ENCODE results near the gene UMODL1. TPM values are rescaled to one million over a fixed set of nuclear protein-coding genes. Genes with fewer than 3 reads are reported as not detected.

Gene UMODL1
- total and polyA plus RNA-seq, 2 donors (not counting 3 experiments of a cell fraction or from before 2014, with no cell fraction given), result not detected

- Histone ChIP-seq H3K79me2 (ENCODE audit: control insufficient read depth, insufficient read depth, low read length) (no peaks in the 10 kb centered on the region), H2AFZ (ENCODE audit: low read depth, low read length) (no peak overlapping the region), H3K4me2 (ENCODE audit: insufficient read depth, low read length) (no peak overlapping the region), H3K9ac (replicated peaks; ENCODE audit: extremely low read depth, insufficient read depth, low read length) (no peak overlapping the region), H3K4me1 (ENCODE audit: control insufficient read depth, extremely low read depth, insufficient read depth, low read length) (no peaks in the 10 kb centered on the region), H4K20me1 (replicated peaks; ENCODE audit: control insufficient read depth, extremely low read depth, insufficient read depth, low read length) (no peaks in the 10 kb centered on the region), H3K27ac (ENCODE audit: insufficient read depth, low read depth, low read length) (no peak overlapping the region), H3K27me3 (ENCODE audit: control insufficient read depth in 2 of 2, insufficient read depth in 2 of 2, low read length in 2 of 2) (peaks cover 4% of the 10 kb centered on the region in 2 experiments), H3K36me3 (ENCODE audit: control insufficient read depth in 2 of 2, extremely low read depth in 1 of 2, insufficient read depth in 2 of 2, low read length in 2 of 2) (no peaks in the 10 kb centered on the region), H3K9me1 (replicated peaks; ENCODE audit: control insufficient read depth, extremely low read depth, insufficient read depth, low read length) (no peaks in the 10 kb centered on the region), H3K4me3 (replicated peaks in 1 of 3; ENCODE audit: insufficient read depth in 1 of 3, low read depth in 1 of 3, low read length in 3 of 3) (no peak overlapping the region), H3K9me3 (replicated peaks; ENCODE audit: control insufficient read depth, insufficient read depth, low read length) (no peaks in the 10 kb centered on the region)
- intact Hi-C loops (cut with micrococcal nuclease) (no loop called here), dilution Hi-C loops (cut with MboI; ENCODE audit: extremely low pct_ligation_motif_present, low sequenced_read_pairs) (no loop called here)
- ChIA-PET POLR2A (no interaction called here), CTCF (no interaction called here)
- DNase-seq (ENCODE audit: low read depth, low spot score), result no peak
- TF ChIP-seq MYC (IDR thresholded peaks at IDR 0.05; ENCODE audit: low read depth, low read length) (no peak), JUN (IDR thresholded peaks at IDR 0.05; ENCODE audit: borderline replicate concordance, insufficient read depth, insufficient read length, low read depth) (no peak), GATA2 (IDR thresholded peaks at IDR 0.05; ENCODE audit: insufficient read depth, insufficient read length, low read depth, low read length) (no peak), EZH2 (IDR thresholded peaks at IDR 0.05; ENCODE audit: borderline replicate concordance, low read depth, low read length, severe bottlenecking) (no peak), FOS (IDR thresholded peaks at IDR 0.05; ENCODE audit: borderline replicate concordance, insufficient read depth, low read length) (no peak)
- no peak for FAIRE-seq
- BruUV-seq (replicated peaks), result no TSS peak
Observed at GRCh38 chr21:42150474-42151085, 79.5 kb downstream of the UMODL1 start.

- intact Hi-C loops (cut with micrococcal nuclease), result no loop called here
Observed at GRCh38 chr21:42151148-42151947, 80.2 kb downstream of the UMODL1 start.

More at GRCh38 chr21:42151148-42151947, 80.2 kb downstream of the UMODL1 start:
- no peak for DNase-seq (ENCODE audit: low read depth, low spot score)
- no peak for FAIRE-seq
- no peaks in the 10 kb centered on the region for H3K9me1 ChIP-seq (replicated peaks; ENCODE audit: control insufficient read depth, extremely low read depth, insufficient read depth, low read length)
- no peaks in the 10 kb centered on the region for H3K79me2 ChIP-seq (ENCODE audit: control insufficient read depth, insufficient read depth, low read length)
- no peak overlapping the region for H2AFZ ChIP-seq (ENCODE audit: low read depth, low read length)
- H3K4me3 ChIP-seq (replicated peaks in 1 of 3; ENCODE audit: insufficient read depth in 1 of 3, low read depth in 1 of 3, low read length in 3 of 3), result no peak overlapping the region
- no peak overlapping the region for H3K9ac ChIP-seq (replicated peaks; ENCODE audit: extremely low read depth, insufficient read depth, low read length)
- H3K4me2 ChIP-seq (ENCODE audit: insufficient read depth, low read length), result no peak overlapping the region
- H3K27ac ChIP-seq (ENCODE audit: insufficient read depth, low read depth, low read length), result no peak overlapping the region
- no peaks in the 10 kb centered on the region for H3K36me3 ChIP-seq (ENCODE audit: control insufficient read depth in 2 of 2, extremely low read depth in 1 of 2, insufficient read depth in 2 of 2, low read length in 2 of 2)
- H3K27me3 ChIP-seq (ENCODE audit: control insufficient read depth in 2 of 2, insufficient read depth in 2 of 2, low read length in 2 of 2), result peaks cover 4% of the 10 kb centered on the region in 2 experiments
- H4K20me1 ChIP-seq (replicated peaks; ENCODE audit: control insufficient read depth, extremely low read depth, insufficient read depth, low read length), result no peaks in the 10 kb centered on the region
- POLR2A ChIA-PET, result no interaction called here
- no peak for TF ChIP-seq POLR2A (IDR thresholded peaks at IDR 0.05; ENCODE audit: low read depth, low read length)
- TF ChIP-seq EZH2 (IDR thresholded peaks at IDR 0.05; ENCODE audit: borderline replicate concordance, low read depth, low read length, severe bottlenecking), result no peak
- no peak for TF ChIP-seq MAX (IDR thresholded peaks at IDR 0.05; ENCODE audit: insufficient read depth, insufficient read length)
- no peak for TF ChIP-seq CTCF (IDR thresholded peaks at IDR 0.05; ENCODE audit: extremely low read depth in 1 of 2, insufficient read depth in 1 of 2, low read depth in 1 of 2, low read length in 2 of 2)
- no peak for TF ChIP-seq GATA2 (IDR thresholded peaks at IDR 0.05; ENCODE audit: insufficient read depth, insufficient read length, low read depth, low read length)
- TF ChIP-seq MYC (IDR thresholded peaks at IDR 0.05; ENCODE audit: low read depth, low read length), result no peak
- no peak for TF ChIP-seq JUN (IDR thresholded peaks at IDR 0.05; ENCODE audit: borderline replicate concordance, insufficient read depth, insufficient read length, low read depth)
- no peak for TF ChIP-seq POLR2AphosphoS5 (IDR thresholded peaks at IDR 0.05; ENCODE audit: insufficient read depth, low read depth, low read length)
- no peak for TF ChIP-seq FOS (IDR thresholded peaks at IDR 0.05; ENCODE audit: borderline replicate concordance, insufficient read depth, low read length)
- CTCF ChIA-PET, result interaction anchor here (1.7 to 3.0 kb wide), 2 partner anchors 34 to 108 kb away, joined by 4 to 13 read pairs; no protein-coding TSS in a partner anchor
- no TSS peak for BruUV-seq (replicated peaks)
- H3K4me1 ChIP-seq (ENCODE audit: control insufficient read depth, extremely low read depth, insufficient read depth, low read length), result no peaks in the 10 kb centered on the region
- no peaks in the 10 kb centered on the region for H3K9me3 ChIP-seq (replicated peaks; ENCODE audit: control insufficient read depth, insufficient read depth, low read length)
- dilution Hi-C loops (cut with MboI; ENCODE audit: extremely low pct_ligation_motif_present, low sequenced_read_pairs), result no loop called here

Measured in endothelial cell of umbilical vein (primary cell).